Measurements from ENCODE around the gene RCAN1.

GRCh38 chr21:34511787-34512455 is 103.0 kb downstream of the RCAN1 start, which contains the start of gene KCNE1:
- TF ChIP-seq CTCF (IDR thresholded peaks at IDR 0.05) (no peak), POLR2A (IDR thresholded peaks at IDR 0.05) (no peak)
